GM18505 (cell line): ENCODE results near the gene DAZL.

Source experiments
- ATAC-seq: cut with Tn5 transposase; IDR thresholded peaks from one replicate; pipeline ENCODE4 v1.9.1; 2021; ENCODE audit not compliant: unreplicated experiment
- POLR2A ChIP-seq: IDR thresholded peaks from 4 replicates; pipeline ENCODE4 v1.6.1; 2011; ENCODE audit warnings: borderline replicate concordance; ENCODE audit not compliant: insufficient read depth, insufficient read length; ENCODE audit errors: extremely low read depth

DAZL gene

GRCh38 chr3:16607718-16608117 lies 2.5 kb upstream of the DAZL start:
- no peak for ATAC-seq

GRCh38 chr3:16606398-16606797 lies 1.2 kb upstream of the DAZL start:
- ATAC-seq, result no peak
- TF ChIP-seq POLR2A, result no peak

More at GRCh38 chr3:16607718-16608117, 2.5 kb upstream of the DAZL start:
- TF ChIP-seq POLR2A, result no peak

GRCh38 chr3:16605966-16606365 lies 743 bp upstream of the DAZL start:
- no peak for TF ChIP-seq POLR2A
- no peak for ATAC-seq

- no peak for TF ChIP-seq POLR2A
- ATAC-seq, result no peak
Observed at GRCh38 chr3:16604433-16604832, 790 bp downstream of the DAZL start.

GRCh38 chr3:16601537-16602005 lies 3.7 kb downstream of the DAZL start:
- ATAC-seq, result no peak
- no peak for TF ChIP-seq POLR2A

- ATAC-seq, result no peak
- TF ChIP-seq POLR2A, result no peak
Observed at GRCh38 chr3:16600780-16601536, 4.3 kb downstream of the DAZL start.

- ATAC-seq, result no peak
- no peak for TF ChIP-seq POLR2A
Observed at GRCh38 chr3:16599694-16600093, 5.5 kb downstream of the DAZL start.

- no peak for ATAC-seq
- TF ChIP-seq POLR2A, result no peak
Observed at GRCh38 chr3:16596352-16597032, 8.7 kb downstream of the DAZL start.

- ATAC-seq, result no peak
- no peak for TF ChIP-seq POLR2A
Observed at GRCh38 chr3:16595778-16596177, 9.4 kb downstream of the DAZL start.

GRCh38 chr3:16589867-16590624 lies 15.2 kb downstream of the DAZL start:
- peak; percentile 97 for ATAC-seq
- no peak for TF ChIP-seq POLR2A

- TF ChIP-seq POLR2A, result no peak
- ATAC-seq, result no peak
Observed at GRCh38 chr3:16589120-16589519, 16.1 kb downstream of the DAZL start.

GRCh38 chr3:16587681-16588060 lies 17.6 kb downstream of the DAZL start:
- ATAC-seq, result no peak
- no peak for TF ChIP-seq POLR2A

- TF ChIP-seq POLR2A, result no peak
- ATAC-seq, result no peak
Observed at GRCh38 chr3:16587047-16587680, 18.1 kb downstream of the DAZL start.

GRCh38 chr3:16584880-16585279 lies 20.3 kb downstream of the DAZL start:
- ATAC-seq, result no peak
- no peak for TF ChIP-seq POLR2A

GRCh38 chr3:16583551-16583950 lies 21.7 kb downstream of the DAZL start:
- no peak for TF ChIP-seq POLR2A
- ATAC-seq, result no peak
